IPS-15b (cell line): ENCODE measurements around the gene RASAL3.

Source experiments
- H3K27me3 ChIP-seq: one replicate; pipeline ENCODE4 v1.6.1; 2013; ENCODE audit warnings: low read length; ENCODE audit not compliant: control insufficient read depth, insufficient read depth
- H3K36me3 ChIP-seq: one replicate; pipeline ENCODE4 v1.6.1; 2013; ENCODE audit warnings: low read length; ENCODE audit not compliant: control insufficient read depth, insufficient read depth
- H3K4me1 ChIP-seq: one replicate; pipeline ENCODE4 v1.6.1; 2013; ENCODE audit warnings: mild to moderate bottlenecking, low read length; ENCODE audit not compliant: control insufficient read depth, insufficient read depth
- H3K4me3 ChIP-seq: one replicate; pipeline ENCODE4 v1.5.1; 2013; ENCODE audit warnings: low read depth, low read length
- H3K9ac ChIP-seq: one replicate; pipeline ENCODE4 v1.6.1; 2013; ENCODE audit warnings: low read depth, mild to moderate bottlenecking, low read length
- H3K9me3 ChIP-seq: one replicate; pipeline ENCODE4 v1.6.1; 2013; ENCODE audit warnings: mild to moderate bottlenecking, low read length; ENCODE audit not compliant: control insufficient read depth, insufficient read depth

The RASAL3 gene

GRCh38 chr19:15425321-15425950 lies 38.9 kb downstream of the RASAL3 start:
- Histone ChIP-seq H3K36me3 (peaks cover 44% of the 10 kb centered on the region), H3K9ac (no peak overlapping the region), H3K4me1 (no peaks in the 10 kb centered on the region), H3K27me3 (no peaks in the 10 kb centered on the region), H3K9me3 (no peaks in the 10 kb centered on the region), H3K4me3 (no peak overlapping the region)

- Histone ChIP-seq H3K36me3 (peaks cover 44% of the 10 kb centered on the region), H3K27me3 (no peaks in the 10 kb centered on the region), H3K4me1 (no peaks in the 10 kb centered on the region), H3K9ac (no peak overlapping the region), H3K9me3 (no peaks in the 10 kb centered on the region), H3K4me3 (no peak overlapping the region)
These were observed 39.6 kb downstream of the RASAL3 start for GRCh38 chr19:15424692-15425272.

- H3K36me3 ChIP-seq: peaks cover 44% of the 10 kb centered on the region
- H3K9me3 ChIP-seq: no peaks in the 10 kb centered on the region
These were observed 40.2 kb downstream of the RASAL3 start for GRCh38 chr19:15424121-15424520.

GRCh38 chr19:15423130-15423529 lies 41.2 kb downstream of the RASAL3 start:
- H3K36me3 ChIP-seq: peaks cover 41% of the 10 kb centered on the region

More at GRCh38 chr19:15424121-15424520, 40.2 kb downstream of the RASAL3 start:
- H3K9ac ChIP-seq: no peak overlapping the region
- no peaks in the 10 kb centered on the region for H3K27me3 ChIP-seq
- peaks cover 3% of the 10 kb centered on the region for H3K4me1 ChIP-seq
- no peak overlapping the region for H3K4me3 ChIP-seq

GRCh38 chr19:15422296-15423075 lies 41.9 kb downstream of the RASAL3 start:
- peaks cover 5% of the 10 kb centered on the region for H3K4me1 ChIP-seq
- peaks cover 39% of the 10 kb centered on the region for H3K36me3 ChIP-seq
- no peak overlapping the region for H3K9ac ChIP-seq
- H3K9me3 ChIP-seq: no peaks in the 10 kb centered on the region
- H3K4me3 ChIP-seq: no peak overlapping the region
- H3K27me3 ChIP-seq: no peaks in the 10 kb centered on the region

More at GRCh38 chr19:15423130-15423529, 41.2 kb downstream of the RASAL3 start:
- Histone ChIP-seq H3K27me3 (no peaks in the 10 kb centered on the region), H3K9ac (no peak overlapping the region), H3K4me3 (no peak overlapping the region), H3K4me1 (peaks cover 3% of the 10 kb centered on the region), H3K9me3 (no peaks in the 10 kb centered on the region)

- Histone ChIP-seq H3K4me3 (no peak overlapping the region), H3K36me3 (peaks cover 32% of the 10 kb centered on the region), H3K9me3 (no peaks in the 10 kb centered on the region), H3K27me3 (no peaks in the 10 kb centered on the region), H3K9ac (no peak overlapping the region), H3K4me1 (peaks cover 6% of the 10 kb centered on the region)
These were observed 42.6 kb downstream of the RASAL3 start for GRCh38 chr19:15421721-15422260.

- H3K4me1 ChIP-seq: peaks cover 6% of the 10 kb centered on the region
- peaks cover 29% of the 10 kb centered on the region for H3K36me3 ChIP-seq
- no peaks in the 10 kb centered on the region for H3K9me3 ChIP-seq
- H3K4me3 ChIP-seq: no peak overlapping the region
- H3K9ac ChIP-seq: no peak overlapping the region
- H3K27me3 ChIP-seq: no peaks in the 10 kb centered on the region
These were observed 43.1 kb downstream of the RASAL3 start for GRCh38 chr19:15421136-15421695.

- H3K9ac ChIP-seq: no peak overlapping the region
- no peak overlapping the region for H3K4me3 ChIP-seq
- peaks cover 6% of the 10 kb centered on the region for H3K4me1 ChIP-seq
- peaks cover 16% of the 10 kb centered on the region for H3K36me3 ChIP-seq
- no peaks in the 10 kb centered on the region for H3K27me3 ChIP-seq
- H3K9me3 ChIP-seq: no peaks in the 10 kb centered on the region
These were observed 44.8 kb downstream of the RASAL3 start for GRCh38 chr19:15419413-15420025.

GRCh38 chr19:15418579-15419412 lies 45.5 kb downstream of the RASAL3 start, which contains the start of gene AKAP8L:
AKAP8L (minus strand) TSS chr19:15418988; CDS start chr19:15418923, 65 bp downstream.
- peak within 1 kb of the TSS; percentile 91 for H3K9ac ChIP-seq
- peaks cover 12% of the 10 kb centered on the region for H3K36me3 ChIP-seq
- no peaks in the 10 kb centered on the region for H3K27me3 ChIP-seq
- H3K9me3 ChIP-seq: no peaks in the 10 kb centered on the region
- H3K4me1 ChIP-seq: peaks cover 6% of the 10 kb centered on the region
- H3K4me3 ChIP-seq: peak within 1 kb of the TSS; percentile 98

- no peaks in the 10 kb centered on the region for H3K9me3 ChIP-seq
- H3K4me3 ChIP-seq: peak overlapping the region; percentile 98
- no peaks in the 10 kb centered on the region for H3K27me3 ChIP-seq
- peaks cover 8% of the 10 kb centered on the region for H3K36me3 ChIP-seq
- peak overlapping the region; percentile 91 for H3K9ac ChIP-seq
- peaks cover 7% of the 10 kb centered on the region for H3K4me1 ChIP-seq
These were observed 46.1 kb downstream of the RASAL3 start for GRCh38 chr19:15418231-15418578.
